CD4-positive, CD25-positive, alpha-beta regulatory T cell (primary cell): ENCODE results near the gene EXOC1L. TPM values are rescaled to one million over a fixed set of nuclear protein-coding genes. Genes with fewer than 3 reads are reported as not detected.
A peak's percentile ranks its signal among the peaks of the same experiment; 100 is the strongest.

Experiments
- ATAC-seq, 2 donors: fragments of 150-1000 bp; cut with Tn5 transposase; one replicate each; pipeline ENCODE4 v1.10.0; 2021; ENCODE audit warnings: low read depth in 2 of 2, moderate number of reproducible peaks in 2 of 2, moderate library complexity in 1 of 2
- DNase-seq, 3 donors: peaks; one replicate each; pipeline versions ENCODE4 v3.0.0 to v3.0.0-alpha.2; 2012 to 2022; ENCODE audit warnings: mixed read lengths in 1 of 3
- H3K27ac ChIP-seq: one replicate; pipeline ENCODE4 v1.7.0; 2013; ENCODE audit warnings: mild to moderate bottlenecking, low read length; ENCODE audit not compliant: insufficient read depth, poor library complexity, severe bottlenecking
- H3K27me3 ChIP-seq: one replicate; pipeline ENCODE4 v1.7.0; 2013; ENCODE audit warnings: low read length; ENCODE audit not compliant: control insufficient read depth, insufficient read depth
- H3K36me3 ChIP-seq: one replicate; pipeline ENCODE4 v1.7.0; 2013; ENCODE audit warnings: mild to moderate bottlenecking, low read length, moderate library complexity; ENCODE audit not compliant: control insufficient read depth, insufficient read depth
- H3K4me1 ChIP-seq: 2 replicates; pipeline ENCODE4 v1.7.0; 2013; ENCODE audit warnings: mild to moderate bottlenecking, low read length; ENCODE audit not compliant: insufficient read depth, control insufficient read depth, poor library complexity, severe bottlenecking
- H3K4me3 ChIP-seq: one replicate; pipeline ENCODE4 v1.7.0; 2013; ENCODE audit warnings: low read depth, mild to moderate bottlenecking, low read length, moderate library complexity
- H3K9me3 ChIP-seq, 2 experiments: 1 replicate in 1 of 2; 2 replicates in 1 of 2; pipeline ENCODE4 v1.7.0; 2013; ENCODE audit warnings: low read length in 2 of 2, mild to moderate bottlenecking in 1 of 2, moderate library complexity in 1 of 2; ENCODE audit not compliant: control insufficient read depth in 2 of 2
- H3K27ac Mint-ChIP-seq, 3 donors: one replicate each; pipeline ENCODE4 v1.8.0; 2020 to 2022; ENCODE audit warnings: mild to moderate bottlenecking in 3 of 3, mixed read lengths in 3 of 3, moderate library complexity in 2 of 3
- H3K27me3 Mint-ChIP-seq: one replicate; pipeline ENCODE4 v1.8.0; 2022; ENCODE audit warnings: mild to moderate bottlenecking, mixed read lengths
- H3K36me3 Mint-ChIP-seq: one replicate; pipeline ENCODE4 v1.8.0; 2020; ENCODE audit warnings: mixed read lengths
- H3K4me1 Mint-ChIP-seq, 4 donors: one replicate each; pipeline ENCODE4 v1.8.0; 2020 to 2022; ENCODE audit warnings: mixed read lengths in 4 of 4, mild to moderate bottlenecking in 1 of 4
- H3K4me3 Mint-ChIP-seq, 4 donors: one replicate each; pipeline ENCODE4 v1.8.0; 2020 to 2022; ENCODE audit warnings: mild to moderate bottlenecking in 4 of 4, mixed read lengths in 4 of 4, moderate library complexity in 3 of 4
- H3K9me3 Mint-ChIP-seq, 7 donors: one replicate each; pipeline ENCODE4 v1.8.0; 2020 to 2022; ENCODE audit warnings: mixed read lengths in 7 of 7, mild to moderate bottlenecking in 3 of 7, moderate library complexity in 2 of 7
- polyA plus RNA-seq, 4 donors: library from polyadenylated mRNA; unstranded; fragments of 300-500 nt; fragmentation: Illumina TruSeq; gene quantifications; one replicate each; pipeline ENCODE4 v1.2.3, GENCODE V29; 2021
- total RNA-seq: library from RNA; stranded (reverse); gene quantifications from one replicate; pipeline ENCODE4 v1.2.3, GENCODE V29; 2022

EXOC1L gene, protein sequence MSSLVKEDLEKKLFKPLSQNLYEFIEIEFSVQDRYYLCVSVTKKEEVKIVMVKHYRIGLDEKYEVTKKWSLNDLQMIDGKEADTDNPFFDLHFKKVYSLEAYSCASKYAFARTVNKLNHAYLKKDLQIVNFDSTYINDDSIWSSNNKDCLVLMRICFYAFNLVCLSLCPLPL
- not detected for total RNA-seq
- polyA plus RNA-seq, result not detected

DNA sequence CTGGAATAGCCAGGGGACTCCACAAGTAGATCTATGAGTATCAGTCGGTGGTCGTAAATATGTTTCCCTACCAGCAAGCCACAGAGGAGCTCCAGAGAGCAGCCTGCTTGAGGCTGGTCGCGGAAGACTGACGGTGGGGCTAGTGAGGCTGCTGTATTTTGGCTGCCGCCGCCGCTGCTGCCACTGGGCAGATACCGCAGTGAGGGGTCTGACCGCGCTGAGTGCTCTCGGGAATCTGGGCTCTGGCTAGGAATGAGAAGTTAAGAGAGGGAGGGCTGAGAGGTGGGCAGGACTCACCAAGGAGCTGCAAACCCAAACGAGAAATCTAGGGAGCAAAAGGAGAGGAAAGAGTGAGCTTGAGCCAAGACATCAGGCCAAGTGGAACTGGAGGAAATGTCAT, at the start of gene EXOC1L:
EXOC1L (plus strand) TSS at position 157 of the 400 bp plus-strand sequence; CDS start at position 394, 237 bp downstream.
- no peaks in the 10 kb centered on the region for H3K9me3 ChIP-seq
- Mint-ChIP-seq H3K9me3 (peaks cover 0 to 2% (median 0%) of the 10 kb centered on the region in 7 donors), H3K4me3 (peak within 1 kb of the TSS in 2 of 4 donors; percentile 41 to 52), H3K27me3 (peaks cover 21% of the 10 kb centered on the region), H3K4me1 (peaks cover 0 to 6% (median 4%) of the 10 kb centered on the region in 4 donors), H3K27ac (peak within 1 kb of the TSS in 1 of 3 donors; percentile 25), H3K36me3 (no peaks in the 10 kb centered on the region)
- ATAC-seq (no peak), DNase-seq (no peak)
- H3K27me3 ChIP-seq, result peaks cover 34% of the 10 kb centered on the region
- H3K27ac ChIP-seq, result no peak within 1 kb of the TSS
- no peak within 1 kb of the TSS for H3K4me3 ChIP-seq
- H3K4me1 ChIP-seq, result no peaks in the 10 kb centered on the region
- H3K36me3 ChIP-seq, result no peaks in the 10 kb centered on the region

DNA sequence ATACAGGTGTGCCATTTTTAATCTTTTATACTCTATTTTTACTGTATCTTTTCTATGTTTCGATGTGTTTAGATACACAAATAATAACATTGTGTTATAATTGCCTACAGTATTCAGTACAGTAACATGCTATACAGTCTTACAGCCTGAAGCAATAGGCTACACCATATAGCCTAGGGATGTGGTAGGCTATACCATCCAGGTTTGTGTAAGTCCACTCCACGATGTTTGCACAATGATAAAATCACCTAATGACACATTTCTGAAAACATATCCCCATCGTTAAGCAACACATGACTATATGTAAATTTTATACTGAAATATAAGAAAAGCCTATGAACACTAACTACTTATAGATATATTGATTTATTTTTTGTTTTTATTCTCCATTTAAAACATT, 48.9 kb upstream of the EXOC1L start:
- H3K9me3 Mint-ChIP-seq, result peaks cover 0 to 3% (median 0%) of the 10 kb centered on the region in 7 donors
- H3K4me1 Mint-ChIP-seq, result no peaks in the 10 kb centered on the region
- ATAC-seq (no peak), DNase-seq (no peak)
- H3K4me3 ChIP-seq, result no peak overlapping the region
- no peak overlapping the region for H3K27ac Mint-ChIP-seq
- H3K36me3 Mint-ChIP-seq, result no peaks in the 10 kb centered on the region
- H3K36me3 ChIP-seq, result no peaks in the 10 kb centered on the region
- peaks cover 5% of the 10 kb centered on the region for H3K27me3 ChIP-seq
- no peaks in the 10 kb centered on the region for H3K4me1 ChIP-seq
- H3K4me3 Mint-ChIP-seq, result no peak overlapping the region
- peaks cover 16% of the 10 kb centered on the region for H3K27me3 Mint-ChIP-seq
- no peaks in the 10 kb centered on the region for H3K9me3 ChIP-seq
- no peak overlapping the region for H3K27ac ChIP-seq

DNA sequence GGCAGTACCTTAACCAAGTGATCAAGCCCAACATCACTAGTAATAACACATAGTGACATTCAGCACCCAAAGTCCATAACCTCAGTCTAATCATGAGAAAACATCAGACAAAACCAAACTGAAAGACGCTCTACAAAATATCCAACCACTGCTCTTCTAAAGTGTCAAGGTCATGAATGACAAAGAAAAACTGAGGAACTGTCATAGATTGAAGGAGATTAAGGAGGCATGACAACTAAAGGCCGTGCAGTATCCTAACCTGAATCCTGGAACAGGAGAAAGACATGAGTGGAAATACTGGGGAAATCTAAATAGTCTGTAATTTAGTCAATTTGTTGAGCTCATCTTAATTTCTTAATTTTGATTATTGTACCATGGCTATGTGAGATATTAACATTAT, 38.2 kb upstream of the EXOC1L start:
- ATAC-seq (no peak), DNase-seq (no peak)
- Mint-ChIP-seq H3K27ac (no peak overlapping the region), H3K4me3 (no peak overlapping the region), H3K36me3 (no peaks in the 10 kb centered on the region), H3K27me3 (peaks cover 18% of the 10 kb centered on the region), H3K9me3 (peaks cover 0 to 9% (median 0%) of the 10 kb centered on the region in 7 donors), H3K4me1 (no peaks in the 10 kb centered on the region)
- no peak overlapping the region for H3K4me3 ChIP-seq
- H3K27me3 ChIP-seq, result peaks cover 4% of the 10 kb centered on the region
- H3K27ac ChIP-seq, result no peak overlapping the region
- H3K9me3 ChIP-seq, result no peaks in the 10 kb centered on the region
- H3K4me1 ChIP-seq, result no peaks in the 10 kb centered on the region
- no peaks in the 10 kb centered on the region for H3K36me3 ChIP-seq

DNA sequence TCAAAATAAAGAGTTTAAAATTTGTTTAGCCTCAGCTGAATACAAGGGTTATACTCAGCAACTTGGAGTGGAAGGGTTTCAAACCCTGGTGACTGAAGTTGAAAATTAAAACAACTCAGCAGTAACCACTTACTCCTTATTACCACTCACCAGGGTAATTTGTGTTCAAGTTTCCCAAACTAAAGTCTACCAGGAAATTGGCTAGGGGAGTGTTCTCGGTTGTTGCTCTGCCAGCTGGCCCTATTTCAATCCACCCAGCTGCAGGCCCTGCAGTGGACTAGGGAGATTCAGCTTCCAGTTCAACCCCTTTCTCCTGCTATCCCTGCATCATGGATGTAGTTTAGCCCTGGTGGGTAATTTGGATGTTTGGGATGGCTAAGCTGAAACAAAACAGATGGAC, 37.8 kb upstream of the EXOC1L start:
- peaks cover 0 to 9% (median 0%) of the 10 kb centered on the region in 7 donors for H3K9me3 Mint-ChIP-seq
- H3K27ac Mint-ChIP-seq, result no peak overlapping the region
- no peak for DNase-seq
- ATAC-seq, result no peak
- Histone ChIP-seq H3K36me3 (no peaks in the 10 kb centered on the region), H3K9me3 (no peaks in the 10 kb centered on the region), H3K27ac (no peak overlapping the region), H3K27me3 (peaks cover 4% of the 10 kb centered on the region), H3K4me1 (no peaks in the 10 kb centered on the region), H3K4me3 (no peak overlapping the region)
- no peaks in the 10 kb centered on the region for H3K36me3 Mint-ChIP-seq
- H3K4me1 Mint-ChIP-seq, result no peaks in the 10 kb centered on the region
- H3K27me3 Mint-ChIP-seq, result peaks cover 18% of the 10 kb centered on the region
- H3K4me3 Mint-ChIP-seq, result no peak overlapping the region

DNA sequence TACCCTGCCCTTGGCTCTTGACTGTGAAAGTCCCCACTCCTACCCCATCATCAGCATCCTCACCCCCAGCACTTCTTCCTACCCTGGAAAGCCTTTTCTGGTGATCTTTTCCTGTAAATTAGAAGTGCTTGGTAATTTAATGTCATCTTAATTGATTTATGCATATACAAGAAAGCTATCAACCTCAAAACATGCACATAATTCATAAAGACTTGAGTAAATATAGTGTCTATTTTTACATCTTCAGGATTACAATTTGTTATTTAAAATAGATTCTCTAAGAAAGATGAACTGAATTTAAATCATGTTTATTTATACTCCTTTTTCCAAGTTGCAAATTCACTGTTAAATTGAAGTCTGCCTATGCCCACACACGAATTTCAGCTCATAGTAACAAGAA, 36.0 kb upstream of the EXOC1L start:
- ATAC-seq, result no peak
- no peak overlapping the region for H3K27ac ChIP-seq

DNA sequence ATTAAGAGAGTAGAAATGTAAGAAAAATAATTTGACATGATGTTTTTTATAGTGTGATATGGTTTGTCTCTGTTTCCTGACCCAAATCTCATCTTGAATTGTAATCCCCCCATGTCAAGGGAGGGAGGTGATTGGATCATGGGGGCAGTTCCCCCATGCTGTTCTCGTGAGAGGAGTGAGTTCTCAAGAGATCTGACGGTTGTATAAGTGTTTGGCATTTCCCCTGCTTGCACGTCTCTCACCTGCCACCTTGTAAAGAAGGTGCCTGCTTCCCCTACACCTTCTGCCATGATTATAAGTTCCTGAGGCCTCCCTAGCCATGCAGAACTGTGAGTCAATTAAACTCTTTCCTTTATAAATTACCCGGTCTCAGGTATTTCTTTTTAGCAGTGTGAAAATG, 34.8 kb upstream of the EXOC1L start:
- H3K4me3 ChIP-seq, result no peak overlapping the region
- no peak overlapping the region for H3K27ac ChIP-seq
- peaks cover 6% of the 10 kb centered on the region for H3K27me3 ChIP-seq
- peaks cover 0 to under 1% (median 0%) of the 10 kb centered on the region in 7 donors for H3K9me3 Mint-ChIP-seq
- H3K4me1 Mint-ChIP-seq, result no peaks in the 10 kb centered on the region
- H3K4me3 Mint-ChIP-seq, result no peak overlapping the region
- DNase-seq (no peak), ATAC-seq (no peak)
- no peaks in the 10 kb centered on the region for H3K4me1 ChIP-seq
- H3K36me3 Mint-ChIP-seq, result no peaks in the 10 kb centered on the region
- no peaks in the 10 kb centered on the region for H3K36me3 ChIP-seq
- H3K27me3 Mint-ChIP-seq, result peaks cover 17% of the 10 kb centered on the region
- H3K9me3 ChIP-seq, result no peaks in the 10 kb centered on the region
- no peak overlapping the region for H3K27ac Mint-ChIP-seq

More for the DNA sequence above, 36.0 kb upstream of the EXOC1L start:
- Mint-ChIP-seq H3K27me3 (peaks cover 14% of the 10 kb centered on the region), H3K4me3 (no peak overlapping the region), H3K9me3 (peaks cover 0 to 9% (median 0%) of the 10 kb centered on the region in 7 donors), H3K36me3 (no peaks in the 10 kb centered on the region), H3K27ac (no peak overlapping the region), H3K4me1 (no peaks in the 10 kb centered on the region)
- no peak overlapping the region for H3K4me3 ChIP-seq
- no peak for DNase-seq
- H3K27me3 ChIP-seq, result peaks cover 6% of the 10 kb centered on the region
- no peaks in the 10 kb centered on the region for H3K4me1 ChIP-seq
- H3K36me3 ChIP-seq, result no peaks in the 10 kb centered on the region
- no peaks in the 10 kb centered on the region for H3K9me3 ChIP-seq

DNA sequence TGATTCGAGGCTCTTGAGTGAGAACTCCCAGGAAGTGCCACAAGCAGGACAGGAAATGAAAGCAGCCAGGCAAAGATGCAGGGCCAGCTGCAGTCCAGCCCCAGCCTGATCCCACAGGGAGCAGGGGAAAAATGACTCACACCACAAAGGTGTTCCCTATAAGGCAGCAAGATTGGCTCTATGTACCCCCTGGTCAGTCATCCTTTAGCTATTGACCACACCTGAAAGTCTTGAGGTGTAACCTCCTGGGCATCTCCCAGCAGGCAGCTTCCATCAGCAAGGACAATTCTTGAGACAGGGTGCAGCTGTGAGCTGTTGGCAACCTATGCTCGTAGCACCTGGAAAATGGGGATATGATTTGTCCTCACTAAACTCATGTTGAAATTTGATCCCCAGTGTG, 27.9 kb upstream of the EXOC1L start:
- H3K27me3 Mint-ChIP-seq, result peaks cover 41% of the 10 kb centered on the region
- DNase-seq (no peak), ATAC-seq (no peak)
- H3K4me1 Mint-ChIP-seq, result no peaks in the 10 kb centered on the region
- no peaks in the 10 kb centered on the region for H3K9me3 ChIP-seq
- H3K27ac Mint-ChIP-seq, result no peak overlapping the region
- peaks cover 0 to 2% (median 0%) of the 10 kb centered on the region in 7 donors for H3K9me3 Mint-ChIP-seq
- H3K4me3 ChIP-seq, result no peak overlapping the region
- H3K4me1 ChIP-seq, result no peaks in the 10 kb centered on the region
- no peak overlapping the region for H3K27ac ChIP-seq
- no peaks in the 10 kb centered on the region for H3K36me3 Mint-ChIP-seq
- H3K27me3 ChIP-seq, result peaks cover 13% of the 10 kb centered on the region
- H3K36me3 ChIP-seq, result no peaks in the 10 kb centered on the region
- H3K4me3 Mint-ChIP-seq, result no peak overlapping the region

DNA sequence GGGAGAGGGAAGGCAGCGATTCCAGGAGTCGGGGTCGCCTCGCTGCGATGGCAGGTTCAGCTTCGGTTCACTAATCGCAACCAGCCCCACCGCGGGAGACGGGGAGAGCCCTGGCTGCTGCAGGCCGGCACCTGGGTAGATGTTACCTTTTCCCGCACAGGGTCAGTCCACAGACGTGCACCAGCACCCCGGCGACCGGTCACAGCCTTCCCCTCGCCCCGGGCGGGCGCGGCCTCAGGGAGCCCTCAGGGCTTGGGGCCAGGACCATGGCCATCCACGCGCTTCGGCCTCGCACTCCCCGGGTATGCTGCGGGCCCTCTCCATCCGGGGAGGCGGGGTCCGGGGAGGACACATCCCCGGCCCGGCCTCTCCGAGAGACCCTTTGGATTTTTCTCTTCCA, 26.1 kb upstream of the EXOC1L start:
- Histone ChIP-seq H3K4me1 (no peaks in the 10 kb centered on the region), H3K36me3 (no peaks in the 10 kb centered on the region), H3K27me3 (peaks cover 13% of the 10 kb centered on the region), H3K4me3 (no peak overlapping the region), H3K9me3 (no peaks in the 10 kb centered on the region), H3K27ac (no peak overlapping the region)
- Mint-ChIP-seq H3K4me1 (no peaks in the 10 kb centered on the region), H3K36me3 (no peaks in the 10 kb centered on the region), H3K4me3 (no peak overlapping the region), H3K27ac (no peak overlapping the region), H3K9me3 (peaks cover 0 to 2% (median 0%) of the 10 kb centered on the region in 7 donors), H3K27me3 (peaks cover 54% of the 10 kb centered on the region)
- peak in 1 of 2 donors; percentile 20 for ATAC-seq
- no peak for DNase-seq
